GM19468 (cell line): Measurements from ENCODE around the gene ERCC2.
"Not testable (repeated sequence)": the region's sequence is repeated elsewhere in the genome, so short reads cannot be mapped to it uniquely, and the experiment has no call there.

ENCODE experiments used
- ATAC-seq: cut with Tn5 transposase; IDR thresholded peaks from one replicate; pipeline ENCODE4 v1.9.1; 2021; ENCODE audit warnings: mild to moderate bottlenecking, moderate library complexity, moderate number of reproducible peaks; ENCODE audit not compliant: unreplicated experiment; ENCODE audit errors: extremely low read depth

Gene ERCC2

DNA sequence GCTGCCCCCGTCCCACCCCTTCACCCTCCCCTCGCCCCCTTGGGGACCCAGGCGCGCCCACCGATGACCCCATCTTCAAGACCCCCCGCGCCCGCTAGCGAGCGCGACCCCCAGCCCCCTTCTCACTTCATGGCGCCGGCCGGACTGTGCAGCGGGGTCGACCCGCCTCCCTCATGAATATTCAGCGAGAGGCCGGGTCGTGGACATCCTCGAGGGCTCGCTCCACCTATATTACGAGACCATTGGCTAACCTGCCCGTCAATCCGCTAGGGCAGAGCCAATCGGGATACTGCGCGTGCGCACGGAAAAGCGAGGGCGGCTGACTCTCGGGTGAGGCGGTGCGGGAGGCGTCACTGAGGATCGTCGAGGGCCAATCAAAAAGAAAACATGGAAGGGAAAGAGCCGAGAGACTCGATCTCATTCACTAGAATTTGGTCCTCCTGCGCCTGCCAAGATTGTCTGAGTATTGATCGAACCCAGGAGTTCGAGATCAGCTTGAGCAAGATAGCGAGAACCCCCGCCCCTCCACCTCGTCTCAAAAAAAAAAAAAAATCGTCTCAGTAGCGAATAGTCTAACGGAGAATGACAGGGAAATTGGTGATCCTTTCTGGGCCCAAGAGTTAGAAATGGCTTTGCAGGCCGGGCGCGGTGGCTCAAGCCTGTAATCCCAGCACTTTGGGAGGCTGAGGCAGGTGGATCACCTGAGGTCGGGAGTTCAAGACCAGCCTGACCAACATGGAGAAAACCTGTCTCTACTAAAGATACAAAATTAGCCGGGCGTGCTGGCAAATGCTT lies at the start of gene ERCC2:
TSS of gene ERCC2 (minus strand) at position 164 of the 795 bp plus-strand sequence. CDS start at position 131, 33 bp downstream.
- peak; percentile 95 for ATAC-seq

DNA sequence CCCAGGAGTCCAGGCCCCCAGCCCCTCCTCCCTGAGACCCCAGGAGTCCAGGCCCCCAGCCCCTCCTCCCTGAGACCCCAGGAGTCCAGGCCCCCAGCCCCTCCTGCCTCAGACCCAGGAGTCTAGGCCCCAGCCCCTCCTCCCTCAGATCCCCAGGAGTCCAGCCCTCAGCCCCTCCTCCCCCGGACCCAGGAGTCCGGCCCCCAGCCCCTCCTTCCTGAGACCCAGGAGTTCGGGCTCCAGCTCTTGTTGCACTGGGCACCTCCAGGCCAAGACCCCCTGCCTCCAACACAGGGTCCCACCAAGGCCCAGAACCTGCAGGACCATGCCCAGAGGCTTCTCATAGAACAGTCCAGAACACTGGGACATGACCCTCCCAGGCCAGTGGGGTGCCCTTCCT lies 49.5 kb upstream of the ERCC2 start:
- no peak for ATAC-seq

DNA sequence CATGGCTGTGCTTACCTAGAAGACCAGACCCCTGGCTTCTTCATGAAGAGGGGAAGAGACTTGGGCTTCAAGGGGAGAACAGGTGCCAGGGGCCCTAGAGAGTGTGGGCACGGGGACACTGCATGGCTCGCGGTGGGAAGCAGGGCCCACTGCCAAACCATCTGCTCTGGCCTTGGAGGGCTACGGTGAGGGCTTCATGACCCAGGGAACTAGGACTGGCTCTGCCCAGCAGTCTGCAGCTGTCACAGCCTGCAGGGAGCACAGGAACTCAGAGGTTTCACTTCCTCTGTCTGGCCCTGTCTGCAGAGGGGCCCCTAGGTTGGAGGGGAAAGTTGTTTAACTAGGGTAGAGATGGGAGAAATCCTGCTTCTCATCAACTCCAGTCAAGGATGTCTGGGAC lies 49.0 kb upstream of the ERCC2 start:
- ATAC-seq, result peak; percentile 40

DNA sequence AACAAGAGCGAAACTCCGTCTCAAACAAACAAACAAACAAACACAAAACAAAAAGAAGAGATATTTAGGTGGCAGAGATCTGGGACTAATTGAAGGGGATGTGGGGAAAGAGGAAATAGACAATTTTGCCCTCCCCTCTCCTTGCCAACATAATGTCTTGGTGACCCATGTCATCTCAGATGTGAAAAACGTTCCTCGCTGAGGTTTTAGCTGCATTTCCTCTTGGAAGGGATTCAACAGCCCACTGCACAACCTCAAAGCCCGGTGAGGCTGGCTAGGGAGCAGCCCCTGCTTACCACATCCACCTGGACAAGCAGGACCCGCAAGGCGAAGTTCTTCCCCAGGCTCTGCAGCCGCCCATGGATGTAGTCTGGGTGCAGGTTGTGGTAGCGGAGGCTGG lies 48.4 kb upstream of the ERCC2 start:
- ATAC-seq, result no peak

DNA sequence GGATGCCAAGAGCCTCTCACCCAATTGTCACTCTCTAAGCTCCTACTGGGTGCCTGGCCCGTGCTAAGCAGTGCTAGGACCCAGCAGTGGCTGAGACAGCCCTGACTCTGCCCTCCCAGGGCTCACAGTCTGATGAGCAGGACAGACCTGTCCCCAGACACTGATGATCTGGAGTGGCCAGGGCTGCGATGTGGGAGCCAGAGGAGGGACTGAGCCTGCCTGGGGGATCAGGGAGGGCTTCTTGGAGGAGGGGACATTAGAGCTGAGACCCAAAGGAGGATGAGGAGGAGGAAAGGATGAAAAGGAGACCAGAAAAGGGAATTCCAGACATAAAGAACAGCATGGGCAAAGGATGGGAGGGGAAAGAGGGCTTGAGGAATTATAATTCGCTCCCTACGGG lies 46.8 kb upstream of the ERCC2 start:
- no peak for ATAC-seq

DNA sequence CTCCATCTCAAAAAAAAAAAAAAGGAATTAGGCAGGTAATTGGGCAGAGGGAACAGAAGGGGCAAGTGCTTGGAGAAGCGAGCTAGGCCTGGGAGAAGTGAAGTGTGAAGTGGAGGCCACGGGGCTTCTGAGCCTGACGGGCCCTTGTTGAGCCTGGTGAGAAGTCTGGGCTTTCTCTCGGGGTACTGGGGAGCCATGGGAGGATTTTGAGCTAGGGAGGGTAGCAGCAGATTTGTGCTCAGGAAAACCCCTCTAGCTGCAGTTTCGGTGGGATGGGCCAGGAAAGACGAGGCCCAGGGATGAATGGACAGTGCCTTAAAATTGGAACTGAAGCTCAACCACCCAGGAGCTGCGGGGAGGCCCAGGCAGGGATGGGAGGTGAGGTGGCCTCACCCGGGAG lies 44.1 kb upstream of the ERCC2 start:
- no peak for ATAC-seq

DNA sequence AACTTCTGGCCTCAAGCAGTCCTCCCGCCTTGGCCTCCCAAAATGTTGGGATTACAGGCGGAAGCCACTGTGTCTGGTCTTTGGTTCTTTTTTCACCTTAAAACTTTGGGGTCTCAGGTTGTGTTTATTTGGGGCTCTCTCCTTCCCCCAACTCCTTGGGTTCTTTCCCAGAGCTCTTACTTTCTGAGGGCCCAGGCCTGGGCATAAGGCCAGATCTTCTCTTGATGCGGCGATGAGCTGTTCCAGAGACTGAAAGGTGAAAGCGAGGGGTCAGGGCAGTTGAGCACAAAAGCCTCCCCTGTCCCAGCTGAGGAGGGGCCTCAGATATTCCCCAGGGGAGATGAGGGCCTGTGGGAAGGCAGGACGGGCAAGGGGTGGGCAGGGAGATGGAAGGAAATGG lies 43.1 kb upstream of the ERCC2 start:
- no peak for ATAC-seq

DNA sequence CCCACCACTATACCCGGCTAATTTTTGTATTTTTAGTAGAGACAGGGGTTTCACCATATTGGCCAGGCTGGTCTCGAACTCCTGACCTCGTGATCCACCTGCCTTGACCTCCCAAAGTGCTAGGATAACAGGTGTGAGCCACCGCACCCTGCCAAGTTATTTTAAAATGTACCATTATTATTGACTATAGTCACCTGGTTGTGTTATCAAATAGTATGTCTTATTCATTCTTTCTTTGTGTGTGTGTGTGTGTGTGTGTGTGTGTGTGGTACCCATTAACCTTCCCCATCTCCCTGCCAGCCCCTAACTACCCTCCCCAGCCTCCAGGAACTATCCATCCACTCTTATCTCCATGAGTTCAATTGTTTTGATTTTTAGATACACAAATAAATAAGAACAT lies 40.0 kb upstream of the ERCC2 start:
- not testable (repeated sequence) for ATAC-seq

DNA sequence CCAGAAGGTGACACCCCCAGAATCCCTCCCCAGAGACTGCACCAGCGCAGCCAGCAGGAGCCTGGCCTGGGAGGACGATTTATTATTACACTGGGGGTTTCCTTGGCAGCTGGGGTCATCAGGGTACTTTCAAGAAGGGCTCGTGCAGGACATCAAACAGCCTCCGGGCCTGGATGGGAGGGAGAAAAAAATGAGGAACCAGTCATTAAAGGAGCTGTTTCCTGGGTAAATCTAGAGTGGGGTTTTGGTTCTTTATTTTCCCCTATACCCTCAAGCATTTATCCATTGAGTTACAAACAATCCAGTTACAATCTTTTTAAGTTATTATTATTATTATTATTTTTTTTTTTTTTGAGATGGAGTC lies 39.2 kb upstream of the ERCC2 start:
- ATAC-seq, result no peak

DNA sequence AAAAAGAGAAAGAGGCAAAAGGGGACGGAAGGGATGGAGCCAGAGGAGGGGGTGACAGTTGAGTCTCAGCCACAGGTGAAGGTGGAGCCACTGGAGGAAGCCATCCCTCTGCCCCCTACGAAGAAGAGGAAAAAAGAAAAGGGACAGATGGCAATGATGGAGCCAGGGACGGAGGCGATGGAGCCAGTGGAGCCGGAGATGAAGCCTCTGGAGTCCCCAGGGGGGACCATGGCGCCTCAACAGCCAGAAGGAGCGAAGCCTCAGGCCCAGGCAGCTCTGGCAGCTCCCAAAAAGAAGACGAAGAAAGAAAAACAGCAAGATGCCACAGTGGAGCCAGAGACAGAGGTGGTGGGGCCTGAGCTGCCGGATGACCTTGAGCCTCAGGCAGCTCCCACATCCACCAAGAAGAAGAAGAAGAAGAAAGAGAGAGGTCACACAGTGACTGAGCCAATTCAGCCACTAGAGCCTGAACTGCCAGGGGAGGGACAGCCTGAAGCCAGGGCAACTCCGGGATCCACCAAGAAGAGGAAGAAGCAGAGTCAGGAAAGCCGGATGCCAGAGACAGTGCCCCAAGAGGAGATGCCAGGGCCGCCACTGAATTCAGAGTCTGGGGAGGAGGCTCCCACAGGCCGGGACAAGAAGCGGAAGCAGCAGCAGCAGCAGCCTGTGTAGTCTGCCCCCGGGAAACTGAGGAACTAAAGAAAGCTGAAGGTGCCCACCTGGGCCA lies 38.6 kb upstream of the ERCC2 start:
- ATAC-seq, result no peak

DNA sequence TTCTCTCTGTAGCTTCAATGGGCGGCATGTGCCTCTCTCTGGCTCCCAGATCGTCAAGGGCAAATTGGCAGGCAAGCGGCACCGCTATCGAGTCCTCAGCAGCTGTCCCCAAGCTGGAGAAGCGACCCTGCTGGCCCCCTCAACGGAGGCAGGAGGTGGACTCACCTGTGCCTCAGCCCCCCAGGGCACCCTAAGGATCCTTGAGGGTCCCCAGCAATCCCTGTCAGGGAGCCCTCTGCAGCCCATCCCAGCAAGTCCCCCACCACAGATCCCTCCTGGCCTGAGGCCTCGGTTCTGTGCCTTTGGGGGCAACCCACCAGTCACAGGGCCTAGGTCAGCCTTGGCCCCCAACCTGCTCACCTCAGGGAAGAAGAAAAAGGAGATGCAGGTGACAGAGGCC lies 37.7 kb upstream of the ERCC2 start:
- ATAC-seq, result no peak

DNA sequence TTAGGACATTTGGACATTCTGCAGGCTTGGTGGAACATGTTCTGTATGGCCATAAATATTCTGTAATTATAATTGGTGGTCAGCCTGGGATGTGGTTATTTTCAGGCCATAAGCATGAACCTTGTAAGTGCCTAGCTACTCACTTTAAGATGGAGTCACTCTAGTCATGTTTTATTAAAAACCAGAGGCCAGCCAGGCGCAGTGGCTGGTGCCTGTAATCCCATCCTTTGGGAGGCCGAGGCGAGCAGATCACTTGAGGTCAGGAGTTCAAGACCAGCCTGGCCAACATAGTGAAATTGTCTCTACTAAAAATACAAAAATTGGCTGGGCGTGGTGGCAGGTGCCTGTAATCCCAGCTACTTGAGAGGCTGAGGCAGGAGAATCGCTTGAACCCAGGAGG lies 37.2 kb upstream of the ERCC2 start:
- not testable (repeated sequence) for ATAC-seq

DNA sequence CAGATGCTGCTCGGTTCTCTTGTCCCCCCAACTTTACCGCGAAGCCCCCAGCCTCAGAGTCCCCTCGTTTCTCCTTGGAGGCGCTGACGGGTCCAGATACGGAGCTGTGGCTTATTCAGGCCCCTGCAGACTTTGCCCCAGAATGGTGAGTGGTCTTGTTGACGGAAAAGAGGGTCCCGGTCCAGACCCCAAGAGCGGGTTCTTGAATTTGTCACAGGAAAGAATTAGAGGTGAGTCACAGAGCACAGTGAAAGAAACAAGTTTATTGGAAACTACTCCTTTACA lies 36.7 kb upstream of the ERCC2 start:
- no peak for ATAC-seq

DNA sequence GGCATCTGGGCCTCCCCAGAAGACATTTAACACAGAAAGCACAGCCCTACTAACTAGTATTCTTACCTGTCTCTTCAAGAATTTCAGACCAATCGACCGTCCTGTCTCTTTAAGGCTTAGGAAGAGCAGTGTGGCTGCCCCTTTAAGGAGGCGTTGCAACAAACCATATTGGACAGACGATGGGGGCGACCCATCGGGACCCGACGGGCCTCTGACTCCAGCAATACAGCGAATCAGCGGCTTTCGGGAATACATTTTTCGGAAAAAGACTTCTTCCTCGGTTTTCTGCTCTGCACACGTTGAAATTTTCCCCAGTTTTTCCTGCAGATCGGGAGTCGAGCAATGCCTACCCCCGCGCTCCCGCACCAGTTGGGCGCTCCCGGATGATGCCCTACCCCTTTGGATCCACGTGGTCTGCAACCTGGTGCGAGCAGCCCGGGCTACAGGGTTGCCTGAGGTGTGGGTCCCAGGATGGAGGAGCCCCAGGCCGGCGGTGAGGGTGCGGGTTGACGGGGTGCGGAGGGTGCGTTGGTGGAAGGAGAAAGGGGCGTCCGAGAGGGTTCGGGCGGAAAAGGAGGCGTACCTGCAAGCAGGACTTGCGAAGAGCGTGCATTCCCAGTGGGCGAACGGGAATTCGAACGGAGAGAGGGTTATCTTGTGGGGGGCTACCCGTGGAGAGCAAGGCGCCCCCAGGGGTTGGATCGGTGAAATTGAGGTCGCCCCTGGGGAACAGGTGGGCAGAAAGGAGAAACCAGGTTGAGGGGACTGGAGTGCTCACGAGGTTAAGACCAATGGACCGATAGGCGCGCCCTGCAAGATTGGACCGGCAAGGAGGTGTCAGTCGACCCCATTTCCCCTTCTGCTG lies 36.1 kb upstream of the ERCC2 start, which contains the start of gene POLR1G:
TSS of gene POLR1G (plus strand) at position 419 of the 865 bp plus-strand sequence. CDS start at position 472, 53 bp downstream.
- ATAC-seq, result no peak

DNA sequence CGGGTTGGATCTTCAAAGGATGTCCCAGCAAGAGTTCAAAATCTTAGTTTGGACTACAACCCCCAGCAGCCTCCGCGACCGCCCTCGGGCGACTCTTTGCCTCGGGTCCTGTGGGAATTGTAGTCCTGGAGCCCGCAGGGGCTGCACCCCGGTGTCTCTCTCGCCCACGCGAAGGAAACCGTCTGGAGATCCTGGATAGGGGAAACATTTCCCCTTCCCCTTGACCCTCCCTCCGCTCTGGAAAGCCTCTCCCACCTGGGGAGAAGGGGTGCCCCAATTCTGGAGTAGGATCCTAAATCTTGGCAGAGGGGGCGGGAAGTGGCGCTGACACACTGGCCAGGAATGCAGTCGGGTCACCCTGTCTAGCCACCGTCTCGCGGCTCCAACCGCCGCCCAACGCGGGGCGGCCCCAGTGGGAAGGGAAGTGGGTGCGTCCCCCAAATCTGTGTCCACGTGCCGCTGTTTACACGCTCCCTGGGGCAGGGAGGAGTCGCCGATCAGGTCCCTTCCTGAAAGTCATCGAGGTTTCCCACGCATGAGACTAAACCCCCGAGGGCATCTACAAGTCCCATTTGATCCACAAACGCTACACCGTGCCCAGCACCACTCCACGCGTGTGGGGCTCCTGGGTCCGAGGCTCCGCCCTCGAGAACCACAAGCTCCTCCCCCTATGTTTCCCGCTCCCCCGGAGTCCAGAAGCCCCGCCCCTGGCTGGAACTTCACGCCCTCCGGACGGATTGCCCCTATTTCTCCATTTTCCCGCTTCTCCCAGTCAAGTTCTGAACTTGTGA lies 35.3 kb upstream of the ERCC2 start:
- peak; percentile 15 for ATAC-seq

DNA sequence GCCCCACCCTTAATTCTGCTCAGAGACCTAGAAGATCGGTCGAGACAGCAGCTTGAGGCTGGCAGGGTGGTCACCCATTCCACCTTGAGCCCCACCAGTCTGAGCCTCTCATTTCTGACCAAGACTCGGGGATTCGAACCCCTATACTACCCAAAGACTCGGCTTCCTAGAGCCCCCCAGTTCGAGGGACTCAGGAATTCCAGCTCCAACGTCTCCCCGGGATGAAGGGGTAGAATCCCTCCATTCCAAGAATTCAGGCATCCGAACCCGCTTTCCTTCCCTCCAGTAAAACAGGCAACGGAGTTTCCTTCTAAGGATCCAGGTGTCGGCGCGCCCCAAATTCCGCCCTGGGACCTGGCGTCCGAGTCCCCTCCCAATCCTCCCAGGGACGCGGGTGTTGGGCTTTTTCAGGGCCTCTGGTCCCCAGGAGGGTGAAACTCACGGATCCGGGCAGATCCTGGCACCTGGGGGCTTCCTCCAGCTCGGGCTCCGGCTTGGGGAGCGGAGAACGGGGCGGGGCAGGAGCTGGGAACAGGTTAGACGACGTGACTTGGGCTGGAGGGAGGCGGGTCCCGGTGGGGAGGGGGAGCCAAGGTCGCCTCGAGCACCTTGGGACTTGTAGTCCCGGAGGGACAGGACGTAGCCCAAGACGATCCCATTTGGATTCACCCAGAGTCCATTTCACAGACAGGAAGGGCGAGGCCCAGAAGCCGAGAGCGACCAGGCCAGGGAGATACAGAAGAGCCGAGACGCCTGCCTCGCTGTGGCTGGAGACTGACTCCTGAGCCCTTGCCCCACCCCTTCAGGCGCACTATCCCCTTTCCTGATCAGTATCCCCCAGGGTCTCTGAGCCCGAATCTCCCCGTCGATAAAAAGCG lies 34.4 kb upstream of the ERCC2 start, which contains the start of gene PPP1R13L:
TSS of gene PPP1R13L (minus strand) at position 513 of the 878 bp plus-strand sequence. CDS start 6,751 bp downstream, outside the sequence.
- no peak for ATAC-seq

DNA sequence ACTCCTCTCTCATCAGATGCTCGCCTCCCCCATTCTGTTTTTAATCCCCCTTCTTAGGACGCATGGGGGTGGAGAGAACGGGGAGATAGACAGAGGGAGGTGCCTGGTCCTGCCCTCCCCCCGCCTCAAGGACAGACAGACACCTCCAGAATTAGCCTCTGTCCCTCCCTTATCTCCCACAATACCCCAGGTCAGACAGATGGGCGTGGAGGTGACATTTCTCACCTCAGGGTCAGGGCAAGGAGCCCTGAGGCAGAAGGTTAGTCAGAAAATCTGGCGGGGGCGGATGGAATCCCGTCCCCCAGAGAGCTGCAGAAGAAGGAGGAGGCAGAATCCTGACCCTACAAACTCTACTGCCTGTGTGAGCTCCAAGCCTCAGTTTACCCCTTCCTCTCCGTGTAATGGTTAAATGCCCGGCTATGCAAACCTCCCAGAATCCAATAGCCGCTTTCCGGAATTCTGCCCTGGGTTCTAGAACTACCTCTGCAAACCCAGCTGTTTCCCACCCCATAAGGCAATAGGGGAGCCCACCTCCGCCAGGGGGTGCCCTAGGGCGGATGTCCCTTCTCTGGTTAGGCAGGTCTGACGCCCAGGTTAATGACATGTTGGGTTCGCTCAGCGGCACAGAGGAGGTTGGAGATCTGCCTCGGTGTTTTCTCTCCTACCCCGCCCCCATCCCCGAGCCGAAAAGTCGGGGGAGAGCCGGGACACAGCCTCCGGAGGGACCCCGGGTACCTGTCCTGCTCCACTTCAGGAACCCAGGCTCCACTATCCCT lies 33.6 kb upstream of the ERCC2 start:
- ATAC-seq, result no peak

DNA sequence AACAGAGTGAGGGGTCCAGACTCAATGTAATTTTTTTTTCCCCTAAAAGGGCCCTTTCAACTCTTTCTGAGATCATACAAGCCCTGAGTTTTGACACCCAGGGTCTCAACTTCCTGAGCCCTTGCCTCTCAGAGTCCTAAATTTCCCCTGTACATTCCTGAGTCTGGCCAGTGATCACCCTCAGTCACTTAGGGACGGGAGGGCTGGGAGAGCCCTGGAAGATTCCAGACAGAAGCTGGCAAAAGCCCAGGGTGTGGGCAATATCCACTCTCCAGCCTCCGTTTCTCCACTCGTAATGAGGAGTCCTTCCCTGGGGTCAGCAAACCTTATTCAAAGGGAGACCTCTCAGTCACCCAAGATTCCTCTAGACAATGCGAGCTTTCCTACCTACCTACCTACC lies 32.9 kb upstream of the ERCC2 start:
- no peak for ATAC-seq
